ENCODE measurements around the gene KDM3B. TPM values are rescaled to one million over a fixed set of nuclear protein-coding genes. Genes with fewer than 3 reads are reported as not detected.

Gene KDM3B
- total RNA-seq, 1 donor from 2014 or later, result 101 TPM

GRCh38 chr5:138366632-138367382, 14.3 kb downstream of the KDM3B start:
- DNase-seq (ENCODE audit: low spot score), result no peak
- no peak for TF ChIP-seq CTCF (IDR thresholded peaks at IDR 0.05; ENCODE audit: unreplicated experiment)
- Mint-ChIP-seq H3K27me3 (ENCODE audit: unreplicated experiment) (no peaks in the 10 kb centered on the region), H3K4me3 (ENCODE audit: unreplicated experiment) (no peak overlapping the region), H3K36me3 (ENCODE audit: low read depth, unreplicated experiment) (no peaks in the 10 kb centered on the region), H3K27ac (ENCODE audit: unreplicated experiment) (no peak overlapping the region), H3K9me3 (ENCODE audit: unreplicated experiment) (no peaks in the 10 kb centered on the region), H3K4me1 (ENCODE audit: unreplicated experiment) (peaks cover 15% of the 10 kb centered on the region)

GRCh38 chr5:138369261-138369660, 16.8 kb downstream of the KDM3B start:
- DNase-seq (ENCODE audit: low spot score), result no peak
- no peaks in the 10 kb centered on the region for H3K9me3 Mint-ChIP-seq (ENCODE audit: unreplicated experiment)
- no peaks in the 10 kb centered on the region for H3K27me3 Mint-ChIP-seq (ENCODE audit: unreplicated experiment)
- no peaks in the 10 kb centered on the region for H3K36me3 Mint-ChIP-seq (ENCODE audit: low read depth, unreplicated experiment)
- peaks cover 21% of the 10 kb centered on the region for H3K4me1 Mint-ChIP-seq (ENCODE audit: unreplicated experiment)
- H3K4me3 Mint-ChIP-seq (ENCODE audit: unreplicated experiment), result no peak overlapping the region
- TF ChIP-seq CTCF (IDR thresholded peaks at IDR 0.05; ENCODE audit: unreplicated experiment), result no peak
- peak overlapping the region; percentile 54 for H3K27ac Mint-ChIP-seq (ENCODE audit: unreplicated experiment)

- Mint-ChIP-seq H3K4me3 (ENCODE audit: unreplicated experiment) (no peak overlapping the region), H3K27me3 (ENCODE audit: unreplicated experiment) (no peaks in the 10 kb centered on the region), H3K36me3 (ENCODE audit: low read depth, unreplicated experiment) (no peaks in the 10 kb centered on the region), H3K9me3 (ENCODE audit: unreplicated experiment) (no peaks in the 10 kb centered on the region), H3K27ac (ENCODE audit: unreplicated experiment) (peak overlapping the region; percentile 3), H3K4me1 (ENCODE audit: unreplicated experiment) (peaks cover 21% of the 10 kb centered on the region)
- no peak for DNase-seq (ENCODE audit: low spot score)
- no peak for TF ChIP-seq CTCF (IDR thresholded peaks at IDR 0.05; ENCODE audit: unreplicated experiment)
These were observed 17.2 kb downstream of the KDM3B start for GRCh38 chr5:138369706-138370105.

- H3K4me1 Mint-ChIP-seq (ENCODE audit: unreplicated experiment), result peaks cover 21% of the 10 kb centered on the region
- H3K9me3 Mint-ChIP-seq (ENCODE audit: unreplicated experiment), result no peaks in the 10 kb centered on the region
- no peak for TF ChIP-seq CTCF (IDR thresholded peaks at IDR 0.05; ENCODE audit: unreplicated experiment)
- no peak overlapping the region for H3K4me3 Mint-ChIP-seq (ENCODE audit: unreplicated experiment)
- DNase-seq (ENCODE audit: low spot score), result no peak
- no peaks in the 10 kb centered on the region for H3K36me3 Mint-ChIP-seq (ENCODE audit: low read depth, unreplicated experiment)
- H3K27ac Mint-ChIP-seq (ENCODE audit: unreplicated experiment), result no peak overlapping the region
- no peaks in the 10 kb centered on the region for H3K27me3 Mint-ChIP-seq (ENCODE audit: unreplicated experiment)
These were observed 18.1 kb downstream of the KDM3B start for GRCh38 chr5:138370537-138370936.

- Mint-ChIP-seq H3K36me3 (ENCODE audit: low read depth, unreplicated experiment) (no peaks in the 10 kb centered on the region), H3K27ac (ENCODE audit: unreplicated experiment) (no peak overlapping the region), H3K4me3 (ENCODE audit: unreplicated experiment) (no peak overlapping the region), H3K27me3 (ENCODE audit: unreplicated experiment) (no peaks in the 10 kb centered on the region), H3K9me3 (ENCODE audit: unreplicated experiment) (no peaks in the 10 kb centered on the region), H3K4me1 (ENCODE audit: unreplicated experiment) (peaks cover 19% of the 10 kb centered on the region)
- no peak for TF ChIP-seq CTCF (IDR thresholded peaks at IDR 0.05; ENCODE audit: unreplicated experiment)
- DNase-seq (ENCODE audit: low spot score), result no peak
These were observed 19.0 kb downstream of the KDM3B start for GRCh38 chr5:138371454-138371853.
